Hematopoietic multipotent progenitor cell treated with erythropoietin and hydrocortisone succinate and interleukin-3 and kit ligand, for 15 days (in vitro differentiated cells): ENCODE data around the gene XYLT1.

Source experiments
- DNase-seq: peaks from one replicate; pipeline ENCODE4 v3.0.0-alpha.2; 2015; ENCODE audit warnings: low spot score

XYLT1 gene

GRCh38 chr16:17143546-17144419 lies 327.0 kb downstream of the XYLT1 start:
- no peak for DNase-seq

- no peak for DNase-seq
Observed at GRCh38 chr16:17138801-17139200, 332.0 kb downstream of the XYLT1 start.

GRCh38 chr16:17135439-17135838 lies 335.3 kb downstream of the XYLT1 start:
- DNase-seq: no peak

GRCh38 chr16:17134586-17134985 lies 336.2 kb downstream of the XYLT1 start:
- no peak for DNase-seq

GRCh38 chr16:17133851-17134250 lies 336.9 kb downstream of the XYLT1 start:
- no peak for DNase-seq

- DNase-seq: no peak
Observed at GRCh38 chr16:17131351-17131750, 339.4 kb downstream of the XYLT1 start.

- no peak for DNase-seq
Observed at GRCh38 chr16:17130733-17131132, 340.0 kb downstream of the XYLT1 start.

GRCh38 chr16:17129971-17130370 lies 340.8 kb downstream of the XYLT1 start:
- DNase-seq: no peak

GRCh38 chr16:17128791-17129190 lies 342.0 kb downstream of the XYLT1 start:
- no peak for DNase-seq

- DNase-seq: no peak
Observed at GRCh38 chr16:17126156-17126555, 344.6 kb downstream of the XYLT1 start.

- no peak for DNase-seq
Observed at GRCh38 chr16:17125671-17126070, 345.1 kb downstream of the XYLT1 start.

- DNase-seq: no peak
Observed at GRCh38 chr16:17117906-17118577, 352.7 kb downstream of the XYLT1 start.

GRCh38 chr16:17116595-17117322 lies 354.0 kb downstream of the XYLT1 start:
- no peak for DNase-seq

- DNase-seq: no peak
Observed at GRCh38 chr16:17109413-17109812, 361.3 kb downstream of the XYLT1 start.

GRCh38 chr16:17108596-17108995 lies 362.2 kb downstream of the XYLT1 start:
- no peak for DNase-seq

GRCh38 chr16:17107450-17107849 lies 363.3 kb downstream of the XYLT1 start:
- DNase-seq: no peak

- no peak for DNase-seq
Observed at GRCh38 chr16:17106243-17106791, 364.4 kb downstream of the XYLT1 start.

GRCh38 chr16:17105239-17105797 lies 365.4 kb downstream of the XYLT1 start:
- DNase-seq: no peak

GRCh38 chr16:17104654-17105053 lies 366.1 kb downstream of the XYLT1 start:
- no peak for DNase-seq

GRCh38 chr16:17103216-17103615 lies 367.5 kb downstream of the XYLT1 start:
- no peak for DNase-seq

GRCh38 chr16:17101646-17102045 lies 369.1 kb downstream of the XYLT1 start:
- no peak for DNase-seq

- no peak for DNase-seq
Observed at GRCh38 chr16:17098685-17099084, 372.1 kb downstream of the XYLT1 start.
